ENCODE data around the gene USP47. TPM values are rescaled to one million over a fixed set of nuclear protein-coding genes. Genes with fewer than 3 reads are reported as not detected.

USP47 gene
- total and polyA plus RNA-seq, 2 experiments from 2014 or later: 16.3 to 36.7 TPM

- H3K4me3 ChIP-seq: no peak overlapping the region
- H3K4me2 ChIP-seq: no peak overlapping the region
- no peaks in the 10 kb centered on the region for H3K79me2 ChIP-seq (replicated peaks; ENCODE audit: insufficient read depth)
- peaks cover 23% of the 10 kb centered on the region for H3K4me1 Mint-ChIP-seq
- no peak overlapping the region for H2AFZ ChIP-seq
- TF ChIP-seq ZNF331 (CRISPR knock-in tag; IDR thresholded peaks at IDR 0.05; ENCODE audit: low read depth) (no peak), CREB1 (CRISPR knock-in tag; IDR thresholded peaks at IDR 0.05; ENCODE audit: low read depth) (no peak), STAT1 (IDR thresholded peaks at IDR 0.05; ENCODE audit: unreplicated experiment) (no peak), JUNB (IDR thresholded peaks at IDR 0.05; ENCODE audit: unreplicated experiment) (no peak), REST (IDR thresholded peaks at IDR 0.05; ENCODE audit: unreplicated experiment) (no peak), POLR2AphosphoS5 (IDR thresholded peaks at IDR 0.05; ENCODE audit: low read depth) (no peak), ETS1 (IDR thresholded peaks at IDR 0.05) (no peak), ZNF462 (CRISPR knock-in tag; IDR thresholded peaks at IDR 0.05) (no peak), EZH2 (IDR thresholded peaks at IDR 0.05; ENCODE audit: low read depth, unreplicated experiment) (no peak), CTCF (conservative IDR thresholded peaks at IDR 0.05; ENCODE audit: low read depth in 2 of 2) (no peak), ZNF114 (CRISPR knock-in tag; IDR thresholded peaks at IDR 0.05) (no peak)
- peaks cover 5% of the 10 kb centered on the region for H3K27me3 Mint-ChIP-seq (ENCODE audit: insufficient read depth, low read depth, poor library complexity)
- no peaks in the 10 kb centered on the region for H3K9me2 ChIP-seq (ENCODE audit: insufficient read depth)
- H3K36me3 ChIP-seq (ENCODE audit: insufficient read depth): no peaks in the 10 kb centered on the region
- H3K27ac Mint-ChIP-seq: no peak overlapping the region
- H3K27me3 ChIP-seq (ENCODE audit: insufficient read depth): no peaks in the 10 kb centered on the region
- no peaks in the 10 kb centered on the region for H3K9me3 Mint-ChIP-seq
- H3K27ac ChIP-seq (ENCODE audit: low read depth): no peak overlapping the region
- no peak overlapping the region for H3K4me3 Mint-ChIP-seq
- H3K36me3 Mint-ChIP-seq (ENCODE audit: low read depth): peaks cover 7% of the 10 kb centered on the region; the same call in 2 of the 3 replicates
- H3K4me1 ChIP-seq (ENCODE audit: insufficient read depth): peaks cover 13% of the 10 kb centered on the region; the same call in 1 of the 2 replicates
- ATAC-seq: no peak
- DNase-seq (ENCODE audit: low spot score): no peak
- H3F3A ChIP-seq (replicated peaks; ENCODE audit: low read depth): no peaks in the 10 kb centered on the region
- no peaks in the 10 kb centered on the region for H4K20me1 ChIP-seq (replicated peaks; ENCODE audit: insufficient read depth)
These were observed 136.4 kb downstream of the USP47 start for GRCh38 chr11:11978098-11978637.
